ENCODE measurements around the gene COPS7A.

The COPS7A gene

GRCh38 chr12:6770600-6770999 is 46.8 kb downstream of the COPS7A start:
- no peak for DNase-seq

GRCh38 chr12:6771091-6771495 is 47.2 kb downstream of the COPS7A start:
- DNase-seq: no peak

GRCh38 chr12:6771509-6772330 is 47.9 kb downstream of the COPS7A start:
- no peak for DNase-seq

GRCh38 chr12:6772331-6772695 is 48.5 kb downstream of the COPS7A start, which contains the start of gene LAG3:
TSS of gene LAG3 (plus strand) at chr12:6772520. CDS start at chr12:6772853, 333 bp downstream.
- DNase-seq: peak; percentile 56

- no peak for DNase-seq
Measured at GRCh38 chr12:6772726-6773589, 49.1 kb downstream of the COPS7A start.

- peak; percentile 36 for DNase-seq
Measured at GRCh38 chr12:6773590-6774351, 49.9 kb downstream of the COPS7A start.

GRCh38 chr12:6774499-6775062 is 50.7 kb downstream of the COPS7A start:
- DNase-seq: peak; percentile 34

- DNase-seq: no peak
Measured at GRCh38 chr12:6775185-6776174, 51.6 kb downstream of the COPS7A start.

- no peak for DNase-seq
Measured at GRCh38 chr12:6777386-6777785, 53.5 kb downstream of the COPS7A start.

- DNase-seq: no peak
Measured at GRCh38 chr12:6778217-6778573, 54.3 kb downstream of the COPS7A start.

GRCh38 chr12:6778574-6779550 is 55.0 kb downstream of the COPS7A start:
- peak; percentile 94 for DNase-seq

- DNase-seq: peak; percentile 43
Measured at GRCh38 chr12:6779708-6780432, 56.0 kb downstream of the COPS7A start.

- DNase-seq: peak; percentile 60
Measured at GRCh38 chr12:6780573-6780972, 56.7 kb downstream of the COPS7A start.

Data from activated CD4-positive, alpha-beta T cell treated with anti-CD3 and anti-CD28 coated beads, Interleukin-2, Interleukin-6, amounts not matched to agents 100 ng/mL and 50 ng/mL, durations not matched to agents 16 hours and 8 hours (primary cell).